Stimulated activated CD8-positive, alpha-beta memory T cell treated with anti-CD3 and anti-CD28 coated beads, Interleukin-15, amount 100 ng/mL, for 24 hours (primary cell): ENCODE measurements around the gene PDLIM5.
"Not testable (repeated sequence)": the region's sequence is repeated elsewhere in the genome, so short reads cannot be mapped to it uniquely, and the experiment has no call there.

Source experiments
- DNase-seq: peaks from one replicate; pipeline ENCODE4 v3.0.0-alpha.2; 2020; ENCODE audit warnings: low read depth

Gene PDLIM5

GRCh38 chr4:94653095-94653649, 201.4 kb downstream of the PDLIM5 start:
- no peak for DNase-seq

- DNase-seq = no peak
These were observed 202.4 kb downstream of the PDLIM5 start for GRCh38 chr4:94653984-94654609.

GRCh38 chr4:94654714-94655113, 203.0 kb downstream of the PDLIM5 start:
- no peak for DNase-seq

GRCh38 chr4:94660614-94661013, 208.9 kb downstream of the PDLIM5 start:
- no peak for DNase-seq

- not testable (repeated sequence) for DNase-seq
These were observed 213.3 kb downstream of the PDLIM5 start for GRCh38 chr4:94665021-94665420.

- no peak for DNase-seq
These were observed 214.0 kb downstream of the PDLIM5 start for GRCh38 chr4:94665500-94666404.

DNA sequence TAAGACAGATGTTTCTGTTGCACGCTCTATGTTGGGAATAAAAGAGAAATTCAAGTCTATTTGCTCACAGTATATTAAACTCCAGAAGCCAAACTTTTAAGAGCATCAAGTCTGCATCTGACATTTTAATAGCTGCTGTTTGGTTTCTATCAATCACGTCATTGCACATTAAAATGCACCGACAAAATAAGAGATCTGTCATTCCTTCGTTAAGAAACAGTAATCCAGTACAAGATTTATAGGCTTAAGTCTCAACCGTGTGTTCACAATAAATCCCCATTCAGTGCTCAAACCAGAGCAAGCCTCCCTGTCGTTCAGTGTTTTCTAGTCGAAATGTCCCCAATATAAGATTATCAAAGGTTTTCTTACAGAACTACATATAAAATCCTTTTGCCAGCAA, 217.0 kb downstream of the PDLIM5 start:
- no peak for DNase-seq

DNA sequence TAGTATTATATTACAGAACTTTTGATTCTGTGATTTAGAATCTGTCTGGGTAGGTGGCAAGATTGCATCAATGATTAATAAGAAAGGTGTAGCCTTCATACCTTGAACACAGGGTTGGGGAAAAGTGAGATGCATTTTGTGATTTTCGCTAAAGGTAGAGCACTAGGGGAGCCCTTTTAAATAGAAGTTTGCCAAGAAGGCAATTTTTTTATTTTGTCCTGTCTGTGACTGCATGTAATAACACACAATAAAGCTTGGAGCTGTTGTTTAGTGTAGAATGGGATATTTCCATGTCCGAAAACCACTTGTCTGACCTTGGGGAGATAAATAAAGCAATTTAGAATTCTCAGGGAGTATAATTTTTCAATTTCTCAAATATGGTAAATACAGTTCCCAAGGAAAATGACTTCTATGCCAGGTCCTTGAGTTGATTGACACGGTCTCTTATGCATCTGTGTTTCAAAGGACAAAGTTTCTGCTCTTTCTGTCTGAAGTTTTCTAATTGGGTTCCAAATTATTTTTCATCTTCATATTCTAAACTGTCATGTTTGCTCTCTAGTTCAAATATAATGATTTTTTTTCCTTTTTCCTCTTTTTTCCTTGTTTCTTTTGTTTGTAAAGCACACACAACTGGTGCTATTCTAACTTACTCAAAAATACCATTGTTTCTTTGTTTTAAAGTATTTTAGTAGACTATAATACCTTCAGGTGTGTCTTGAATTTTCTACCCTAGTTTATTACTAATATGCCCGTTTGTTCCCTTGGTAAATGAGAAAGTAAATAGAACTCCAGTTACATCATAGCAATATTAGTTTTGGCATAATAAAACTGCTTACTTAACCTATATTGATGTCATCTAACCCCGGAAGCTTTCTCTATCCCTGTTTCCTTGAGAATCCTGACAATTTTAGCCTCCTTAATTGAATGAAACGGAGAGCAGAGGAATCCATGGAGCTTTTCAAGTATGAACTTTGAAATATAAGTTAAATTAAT, 218.2 kb downstream of the PDLIM5 start:
- DNase-seq = no peak

DNA sequence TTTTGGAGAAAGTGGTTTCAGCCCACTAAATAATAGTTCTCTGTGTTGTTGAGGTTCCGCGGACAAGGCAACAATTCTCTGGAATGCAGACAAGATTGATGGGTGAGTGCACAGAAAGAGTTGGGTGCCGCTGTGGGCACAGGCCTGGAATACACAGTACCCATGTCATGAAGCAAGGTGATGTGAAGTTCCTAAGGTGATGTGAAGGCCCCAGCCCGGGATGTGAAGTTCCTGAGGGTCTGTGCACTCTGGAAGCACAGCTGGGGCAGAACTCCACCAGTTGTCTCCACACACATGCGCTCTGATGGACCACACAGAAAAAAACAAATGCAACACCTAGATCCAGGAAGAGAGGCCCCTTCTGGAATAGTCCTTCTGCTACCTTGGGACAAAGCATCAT, 219.4 kb downstream of the PDLIM5 start:
- DNase-seq = no peak

DNA sequence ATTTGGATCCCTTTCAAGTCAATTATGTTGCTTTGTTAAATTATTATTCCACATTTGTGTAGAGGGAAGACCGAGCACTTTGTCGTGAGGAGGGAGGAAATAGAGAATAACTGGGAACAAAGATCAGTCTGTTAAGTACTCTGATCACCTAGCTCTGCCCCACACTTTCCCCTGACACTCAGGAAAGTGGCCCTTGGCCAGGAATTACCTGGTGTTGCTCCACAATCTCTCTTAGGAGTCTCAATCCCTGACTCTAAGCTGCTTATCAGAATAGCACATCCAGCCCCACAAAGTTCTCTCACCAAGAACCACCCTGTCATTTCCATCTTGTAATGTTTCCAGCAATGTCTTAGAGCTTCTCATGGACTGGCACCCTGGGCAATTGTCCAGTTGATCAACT, 222.2 kb downstream of the PDLIM5 start:
- no peak for DNase-seq

DNA sequence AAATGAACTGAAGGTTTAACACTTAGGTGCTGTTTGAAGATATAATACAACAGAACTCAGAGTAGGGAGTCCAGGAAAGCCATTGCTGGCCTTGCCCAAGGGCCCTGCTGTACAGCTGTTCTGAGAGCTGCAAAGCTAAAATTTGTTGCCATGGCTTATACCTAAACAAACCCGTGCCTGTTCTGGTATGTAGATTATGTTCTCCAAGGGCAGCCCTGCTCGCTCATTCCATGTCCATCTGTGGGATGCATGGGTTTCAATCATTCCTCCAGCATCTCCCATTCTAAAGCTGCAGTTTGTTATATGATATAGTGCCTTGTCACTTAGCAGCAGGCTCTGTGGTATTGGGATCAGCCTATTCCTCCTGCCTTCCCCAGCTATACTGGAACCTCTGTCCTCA, 225.2 kb downstream of the PDLIM5 start:
- DNase-seq = no peak

DNA sequence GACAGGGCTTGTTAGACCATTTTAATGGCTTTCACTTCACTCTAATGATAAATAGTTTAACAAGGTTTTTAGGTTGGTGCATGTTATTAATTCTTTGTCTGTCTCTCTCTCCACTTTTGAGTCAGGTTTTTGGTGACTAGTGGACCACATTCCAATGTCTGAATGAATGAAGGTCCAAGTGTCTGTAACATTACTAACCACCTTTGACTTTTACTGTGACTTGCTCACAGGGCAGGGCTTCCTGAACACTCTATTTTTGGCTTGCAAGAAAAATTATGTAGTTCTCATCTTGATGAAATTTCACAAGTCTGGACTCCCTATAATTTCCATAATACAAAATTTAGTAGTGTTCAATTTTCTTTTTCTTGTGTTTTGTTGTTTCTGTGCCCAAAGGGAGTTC, 227.2 kb downstream of the PDLIM5 start:
- no peak for DNase-seq

DNA sequence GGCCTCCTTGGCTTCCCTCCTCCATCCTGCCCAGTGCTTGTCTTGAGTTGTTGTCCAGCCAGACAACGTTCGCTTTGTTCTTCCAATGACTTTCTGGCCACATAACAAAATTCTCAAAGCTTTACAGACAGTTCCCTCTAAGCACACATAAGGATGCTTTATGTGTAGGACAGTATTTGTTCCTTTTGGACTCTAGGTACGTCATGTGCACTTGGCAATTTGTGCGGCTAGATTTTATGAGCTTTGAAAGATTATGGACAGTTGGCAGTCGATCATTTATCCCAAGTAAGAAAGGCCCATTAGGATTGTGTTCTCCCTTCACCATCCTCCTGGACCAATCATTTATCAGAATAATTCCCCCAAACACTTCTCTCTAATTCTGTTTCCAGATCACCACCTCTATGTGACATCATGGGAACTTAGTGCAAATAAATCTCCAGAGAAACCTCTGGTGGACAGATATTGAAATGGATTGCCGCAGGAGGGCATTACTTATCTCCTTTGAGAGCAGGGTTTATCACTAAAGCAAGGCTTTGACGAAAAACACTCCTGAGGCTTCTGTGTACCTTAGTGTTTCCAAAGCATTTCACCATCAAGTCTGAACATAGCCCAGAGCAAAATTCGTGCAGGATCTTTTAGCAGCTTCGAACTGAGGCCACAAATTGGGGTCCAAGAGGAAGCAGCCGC, 228.6 kb downstream of the PDLIM5 start:
- DNase-seq = no peak

GRCh38 chr4:94686086-94686485, 234.3 kb downstream of the PDLIM5 start:
- DNase-seq = no peak

DNA sequence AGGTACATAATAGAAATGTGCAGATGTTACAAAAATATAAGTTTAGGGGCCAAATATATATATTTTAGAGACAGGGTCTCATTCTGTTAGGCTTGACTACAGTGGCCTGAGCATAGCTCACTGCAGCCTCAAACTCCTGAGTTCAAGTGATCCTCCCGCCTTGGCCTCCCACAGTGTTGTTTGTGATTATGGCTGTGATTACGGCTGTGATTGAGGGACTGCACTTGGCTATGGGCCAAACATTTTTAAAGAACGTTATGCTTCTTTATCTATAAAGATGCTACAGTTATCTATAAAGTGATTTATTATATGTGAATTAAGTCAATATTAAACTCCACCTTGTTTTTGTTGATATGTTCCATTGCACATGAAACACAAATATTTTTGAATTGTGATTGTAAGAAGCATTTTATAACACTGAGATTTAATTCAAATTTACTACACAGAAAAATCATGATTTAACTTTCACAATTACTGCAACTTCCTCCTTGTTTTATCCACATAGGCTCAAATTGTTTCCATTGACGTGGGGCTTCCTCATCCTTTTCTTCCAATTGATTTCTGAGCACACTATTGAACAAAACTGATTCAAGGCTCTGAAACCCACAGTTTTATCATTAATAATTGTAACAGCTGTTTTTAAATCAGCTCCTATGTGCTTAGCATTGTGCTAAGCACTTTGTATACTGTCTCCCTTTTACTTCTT, 237.6 kb downstream of the PDLIM5 start:
- DNase-seq = no peak

DNA sequence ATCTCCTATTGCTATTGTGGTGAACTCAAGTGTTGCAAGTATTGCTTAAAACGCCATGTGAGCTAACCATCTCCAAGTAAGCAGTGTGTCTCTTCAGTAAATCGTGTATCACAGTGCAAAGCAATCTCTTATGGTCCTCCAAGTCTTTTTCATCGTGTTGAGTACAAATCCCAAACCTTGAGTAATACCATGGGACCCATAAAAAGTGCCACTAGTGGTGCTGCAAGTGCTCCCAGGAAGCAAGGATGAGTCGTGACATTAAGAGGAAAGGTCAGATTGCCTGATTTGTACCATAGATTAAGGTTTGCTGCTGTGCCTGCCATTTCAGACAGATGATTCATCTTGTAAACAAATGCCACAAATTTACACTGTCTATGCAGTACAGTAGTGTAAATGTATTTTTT, 239.1 kb downstream of the PDLIM5 start:
- DNase-seq = no peak

DNA sequence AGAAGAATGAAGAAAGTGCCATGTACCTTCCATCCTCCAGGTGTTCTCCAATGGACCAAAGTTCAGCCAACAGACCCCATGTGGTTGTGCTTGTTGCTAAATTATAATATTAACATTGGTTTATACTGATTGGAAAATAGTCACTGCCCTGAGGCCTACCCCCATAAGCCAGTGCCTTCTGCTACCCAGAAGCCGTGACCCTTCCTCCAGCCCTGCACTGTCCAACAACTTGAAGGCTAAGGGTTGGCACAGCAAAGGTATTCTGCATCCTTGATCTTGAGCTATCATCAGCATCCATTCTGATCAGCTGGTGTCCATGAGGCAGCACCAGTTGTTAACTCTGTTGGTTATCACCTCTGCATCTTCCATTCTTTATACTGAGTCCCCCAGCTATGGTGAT, 239.8 kb downstream of the PDLIM5 start:
- no peak for DNase-seq

GRCh38 chr4:94695384-94695783, 243.6 kb downstream of the PDLIM5 start:
- no peak for DNase-seq

DNA sequence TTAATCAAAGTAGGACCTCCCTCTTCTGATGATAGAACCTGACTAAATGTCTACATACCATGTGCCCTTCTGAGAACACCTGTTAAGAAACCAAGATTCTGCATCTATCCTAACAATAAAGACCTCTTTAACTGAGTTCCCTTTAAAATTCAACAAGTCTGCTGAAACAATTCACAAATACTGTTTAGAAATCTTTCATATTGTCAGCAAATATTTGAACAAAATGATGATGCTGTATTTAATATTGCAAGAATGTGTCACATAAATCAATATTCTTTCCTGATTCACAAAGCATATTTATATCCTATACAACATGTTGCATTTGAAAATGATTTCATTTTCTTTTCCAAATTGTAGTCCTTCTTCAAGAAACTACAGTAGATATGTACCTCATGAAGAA, 246.4 kb downstream of the PDLIM5 start:
- DNase-seq = no peak

GRCh38 chr4:94700298-94700697, 248.6 kb downstream of the PDLIM5 start:
- no peak for DNase-seq
